ENCODE measurements around the gene USP9Y.
A peak's percentile ranks its signal among the peaks of the same experiment; 100 is the strongest.
"Not testable (repeated sequence)": the region's sequence is repeated elsewhere in the genome, so short reads cannot be mapped to it uniquely, and the experiment has no call there.

USP9Y gene

DNA sequence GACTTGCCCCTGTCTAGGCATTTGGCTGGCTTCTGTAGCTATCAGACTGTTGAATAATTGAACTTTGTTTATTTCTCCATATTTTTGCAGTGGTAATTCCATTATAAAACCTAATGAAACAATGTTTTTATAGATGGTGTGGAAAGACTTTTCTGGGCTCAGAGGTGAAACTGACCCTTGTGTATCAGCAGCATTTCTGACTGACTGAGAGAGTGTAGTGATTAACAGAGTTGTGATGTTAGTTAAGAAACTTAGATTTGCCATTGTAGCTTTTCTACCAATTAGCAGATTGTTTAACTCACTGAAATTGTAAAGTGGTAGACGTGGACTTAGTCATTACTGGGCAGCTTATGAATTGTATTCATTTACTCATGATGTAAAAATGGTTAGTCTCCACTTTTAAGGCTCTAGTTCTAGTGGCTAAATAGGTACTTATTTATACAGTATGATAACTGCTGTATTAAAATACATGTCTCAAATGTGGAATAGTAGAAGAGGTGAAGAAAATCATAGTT lies at the start of gene USP9Y:
Gene USP9Y, plus strand, starts transcription at position 51 of the 515 bp plus-strand sequence. CDS start 8,217 bp downstream, outside the sequence.
- TF ChIP-seq POLR2A (IDR thresholded peaks at IDR 0.05; ENCODE audit: low read depth, low read length), result no peak
- FAIRE-seq, result no peak
- no peak for DNase-seq (ENCODE audit: insufficient read length, low spot score)

DNA sequence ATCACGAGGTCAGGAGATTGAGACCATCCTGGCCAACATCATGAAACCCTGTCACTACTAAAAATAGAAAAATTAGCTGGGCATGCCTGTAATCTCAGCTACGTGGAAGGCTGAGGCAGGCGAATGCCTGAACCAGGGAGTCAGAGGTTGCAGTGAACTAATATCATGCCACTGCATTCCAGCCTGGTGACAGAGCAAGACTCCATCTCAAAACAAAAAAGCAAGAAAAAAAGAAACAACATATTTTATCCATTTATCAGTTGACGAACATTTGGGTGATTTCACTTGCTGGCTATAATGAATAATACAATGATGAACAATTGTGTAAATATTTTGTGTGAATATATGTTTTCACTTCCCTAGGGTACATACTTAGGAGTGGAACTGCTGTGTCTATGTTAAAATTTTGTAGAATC lies 49.4 kb upstream of the USP9Y start:
- DNase-seq (ENCODE audit: insufficient read length, low spot score) (no peak), FAIRE-seq (no peak)
- TF ChIP-seq POLR2A (IDR thresholded peaks at IDR 0.05; ENCODE audit: low read depth, low read length), result no peak

- no peak for FAIRE-seq
These were observed 39.0 kb upstream of the USP9Y start for GRCh38 chrY:12661745-12662681.

DNA sequence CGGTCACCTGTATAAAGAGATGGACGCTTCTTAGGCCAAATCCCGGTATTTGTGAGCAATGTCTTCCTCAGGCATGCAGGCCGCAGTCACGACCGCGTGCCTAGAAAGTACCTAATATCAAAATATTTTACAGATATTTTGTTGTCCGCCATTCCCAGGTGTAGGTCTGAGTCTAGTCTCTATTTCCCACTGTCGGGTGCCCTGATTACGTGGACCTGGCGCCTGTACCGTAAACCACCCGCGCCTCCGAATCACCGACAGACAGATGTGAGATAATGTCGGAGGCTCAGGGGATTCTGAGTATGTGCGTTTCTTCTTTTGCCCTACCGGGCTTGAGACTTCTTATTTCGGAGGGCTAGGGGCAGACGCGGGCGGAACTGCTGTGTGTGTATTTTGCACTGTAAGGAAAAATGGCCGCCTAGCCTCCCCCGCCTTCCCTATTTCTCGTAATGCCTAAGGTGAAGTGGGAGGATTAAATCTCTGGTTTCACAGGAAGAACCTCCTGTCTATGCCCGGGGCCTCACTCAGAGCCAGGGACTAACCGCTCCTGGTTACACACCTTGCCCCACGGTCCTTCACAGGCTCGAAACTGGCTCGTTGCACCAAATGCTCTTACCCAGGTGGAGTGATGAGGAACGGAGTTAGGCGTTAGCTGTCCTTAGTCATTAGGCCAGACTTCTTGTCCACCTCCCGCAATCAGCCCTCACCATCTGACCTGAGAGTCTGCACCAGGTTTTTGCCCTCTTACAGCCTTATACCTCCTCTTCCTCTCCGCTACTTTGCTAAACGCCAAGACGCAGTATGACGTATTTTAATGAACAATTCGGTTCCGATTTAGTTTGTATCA lies 38.1 kb upstream of the USP9Y start:
- no peak for TF ChIP-seq POLR2A (IDR thresholded peaks at IDR 0.05; ENCODE audit: low read depth, low read length)
- FAIRE-seq (no peak), DNase-seq (ENCODE audit: insufficient read length, low spot score) (no peak)

More at GRCh38 chrY:12661745-12662681, 39.0 kb upstream of the USP9Y start:
- TF ChIP-seq POLR2A (IDR thresholded peaks at IDR 0.05; ENCODE audit: low read depth, low read length), result no peak
- peak; percentile 7 for DNase-seq (ENCODE audit: insufficient read length, low spot score)

GRCh38 chrY:12663845-12664244 lies 37.2 kb upstream of the USP9Y start:
- not testable (repeated sequence) for DNase-seq (ENCODE audit: insufficient read length, low spot score); FAIRE-seq

- TF ChIP-seq POLR2A (IDR thresholded peaks at IDR 0.05; ENCODE audit: low read depth, low read length), result no peak
- FAIRE-seq (no peak), DNase-seq (ENCODE audit: insufficient read length, low spot score) (no peak)
These were observed 22.9 kb upstream of the USP9Y start for GRCh38 chrY:12678111-12678510.

GRCh38 chrY:12681535-12681934 lies 19.5 kb upstream of the USP9Y start:
- DNase-seq (ENCODE audit: insufficient read length, low spot score), result no peak
- no peak for TF ChIP-seq POLR2A (IDR thresholded peaks at IDR 0.05; ENCODE audit: low read depth, low read length)
- FAIRE-seq, result no peak

- TF ChIP-seq POLR2A (IDR thresholded peaks at IDR 0.05; ENCODE audit: low read depth, low read length), result no peak
- no peak for DNase-seq (ENCODE audit: insufficient read length, low spot score)
- FAIRE-seq, result no peak
These were observed 12.7 kb upstream of the USP9Y start for GRCh38 chrY:12688337-12688736.

- FAIRE-seq, result no peak
- no peak for DNase-seq (ENCODE audit: insufficient read length, low spot score)
- TF ChIP-seq POLR2A (IDR thresholded peaks at IDR 0.05; ENCODE audit: low read depth, low read length), result no peak
These were observed 944 bp upstream of the USP9Y start for GRCh38 chrY:12700087-12700486.

GRCh38 chrY:12702174-12702573 lies 1.1 kb downstream of the USP9Y start:
- no peak for DNase-seq (ENCODE audit: insufficient read length, low spot score)
- no peak for FAIRE-seq
- TF ChIP-seq POLR2A (IDR thresholded peaks at IDR 0.05; ENCODE audit: low read depth, low read length), result no peak

GRCh38 chrY:12710460-12710859 lies 9.4 kb downstream of the USP9Y start:
- FAIRE-seq (no peak), DNase-seq (ENCODE audit: insufficient read length, low spot score) (no peak)
- TF ChIP-seq POLR2A (IDR thresholded peaks at IDR 0.05; ENCODE audit: low read depth, low read length), result no peak

DNA sequence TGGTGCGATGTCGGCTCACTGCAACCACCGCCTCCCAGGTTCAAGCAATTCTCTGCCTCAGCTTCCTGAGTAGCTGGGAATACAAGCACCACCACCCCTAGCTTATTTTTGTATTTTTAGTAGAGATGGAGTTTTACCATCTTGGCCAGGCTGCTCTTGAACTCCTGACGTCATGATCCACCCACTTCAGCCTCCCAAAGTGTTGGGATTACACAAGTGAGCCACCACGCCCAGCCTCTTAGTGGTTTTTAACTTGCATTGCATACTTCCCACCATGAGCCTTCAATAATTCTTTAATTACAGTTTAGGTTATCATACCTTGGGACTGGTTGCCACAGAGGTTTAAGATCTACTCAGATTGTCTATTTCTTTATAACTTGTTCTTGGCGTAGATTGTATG lies 14.3 kb downstream of the USP9Y start:
- DNase-seq (ENCODE audit: insufficient read length, low spot score), result no peak
- TF ChIP-seq POLR2A (IDR thresholded peaks at IDR 0.05; ENCODE audit: low read depth, low read length), result no peak
- no peak for FAIRE-seq

- FAIRE-seq (no peak), DNase-seq (ENCODE audit: insufficient read length, low spot score) (no peak)
- TF ChIP-seq POLR2A (IDR thresholded peaks at IDR 0.05; ENCODE audit: low read depth, low read length), result no peak
These were observed 28.7 kb downstream of the USP9Y start for GRCh38 chrY:12729746-12730145.

DNA sequence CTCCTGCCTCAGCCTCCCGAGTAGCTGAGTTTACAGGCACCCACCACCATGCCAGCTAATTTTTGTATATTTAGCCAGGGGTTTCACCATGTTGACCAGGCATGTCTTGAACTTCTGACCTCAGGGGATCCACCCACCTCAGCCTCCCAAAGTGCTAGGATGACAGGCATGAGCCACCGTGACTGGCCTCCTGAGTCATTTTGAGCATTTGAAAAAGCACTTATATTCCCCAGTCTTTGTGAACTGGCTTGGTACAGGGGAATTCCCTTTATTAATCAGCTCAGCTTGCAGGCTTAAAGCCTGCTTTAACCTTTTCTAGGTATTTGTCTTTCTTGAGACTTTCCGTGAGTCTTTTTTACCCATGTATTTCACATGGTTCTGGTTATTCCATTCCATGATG lies 32.6 kb downstream of the USP9Y start:
- no peak for FAIRE-seq
- TF ChIP-seq POLR2A (IDR thresholded peaks at IDR 0.05; ENCODE audit: low read depth, low read length), result no peak
- no peak for DNase-seq (ENCODE audit: insufficient read length, low spot score)
